Measurements from ENCODE around the gene CACNA2D3. TPM values are rescaled to one million over a fixed set of nuclear protein-coding genes. Genes with fewer than 3 reads are reported as not detected.
A peak's percentile ranks its signal among the peaks of the same experiment; 100 is the strongest.

Gene CACNA2D3
- total RNA-seq, 4 donors from 2014 or later, result 0.27 to 1.5 (median 0.79) TPM

GRCh38 chr3:54550221-54550977 lies 428.0 kb downstream of the CACNA2D3 start:
- intact Hi-C loops (cut with DNase I; ENCODE audit: low total_unique reads), result no loop called here
- DNase-seq (ENCODE audit: low spot score in 2 of 2), result peak in 1 of 2 donors; percentile 71
- H3K4me3 ChIP-seq (ENCODE audit: low read depth, poor library complexity, severe bottlenecking), result no peak overlapping the region
- 65 to 75% methylated on average over 19 of the region's 19 CpGs for WGBS, 2 donors
- no peak for TF ChIP-seq POLR2A (IDR thresholded peaks at IDR 0.05)
- TF ChIP-seq CTCF (IDR thresholded peaks at IDR 0.05), result no peak

- intact Hi-C loops (cut with DNase I; ENCODE audit: low total_unique reads), result no loop called here
- peak in 1 of 2 donors; percentile 6 for DNase-seq (ENCODE audit: low spot score in 2 of 2)
- no peak overlapping the region for H3K4me3 ChIP-seq (ENCODE audit: low read depth, poor library complexity, severe bottlenecking)
- 68% methylated on average over 4 of the region's 4 CpGs for WGBS, 2 donors
- TF ChIP-seq POLR2A (IDR thresholded peaks at IDR 0.05) (no peak), CTCF (IDR thresholded peaks at IDR 0.05) (no peak)
These were observed 434.3 kb downstream of the CACNA2D3 start for GRCh38 chr3:54556630-54557029.

GRCh38 chr3:54557538-54558428 lies 435.4 kb downstream of the CACNA2D3 start:
- DNase-seq (ENCODE audit: low spot score in 2 of 2), result peak in 1 of 2 donors; percentile 48
- WGBS, 2 donors, result 63 to 66% methylated on average over 12 of the region's 12 CpGs
- TF ChIP-seq CTCF (IDR thresholded peaks at IDR 0.05) (no peak), POLR2A (IDR thresholded peaks at IDR 0.05) (no peak)
- no peak overlapping the region for H3K4me3 ChIP-seq (ENCODE audit: low read depth, poor library complexity, severe bottlenecking)
- intact Hi-C loops (cut with DNase I; ENCODE audit: low total_unique reads), result no loop called here

GRCh38 chr3:54563501-54564200 lies 441.3 kb downstream of the CACNA2D3 start:
- 71 to 82% methylated on average over 12 of the region's 12 CpGs for WGBS, 2 donors

More at GRCh38 chr3:54563501-54564200, 441.3 kb downstream of the CACNA2D3 start:
- no peak for TF ChIP-seq POLR2A (IDR thresholded peaks at IDR 0.05)
- TF ChIP-seq CTCF (IDR thresholded peaks at IDR 0.05), result no peak
- no peak overlapping the region for H3K4me3 ChIP-seq (ENCODE audit: low read depth, poor library complexity, severe bottlenecking)
- peak in 1 of 2 donors; percentile 21 for DNase-seq (ENCODE audit: low spot score in 2 of 2)
- intact Hi-C loops (cut with DNase I; ENCODE audit: low total_unique reads), result no loop called here

Measured in lower leg skin (tissue), 4 donors.